Stimulated activated naive CD4-positive, alpha-beta T cell treated with Interleukin-2 at 50 U/mL for 16 hours (primary cell): ENCODE measurements around the gene GNAZ.

Source experiments
- DNase-seq: peaks from one replicate; lab custom pipeline; 2025; lab: John Stamatoyannopoulos, UW

Gene GNAZ

DNA sequence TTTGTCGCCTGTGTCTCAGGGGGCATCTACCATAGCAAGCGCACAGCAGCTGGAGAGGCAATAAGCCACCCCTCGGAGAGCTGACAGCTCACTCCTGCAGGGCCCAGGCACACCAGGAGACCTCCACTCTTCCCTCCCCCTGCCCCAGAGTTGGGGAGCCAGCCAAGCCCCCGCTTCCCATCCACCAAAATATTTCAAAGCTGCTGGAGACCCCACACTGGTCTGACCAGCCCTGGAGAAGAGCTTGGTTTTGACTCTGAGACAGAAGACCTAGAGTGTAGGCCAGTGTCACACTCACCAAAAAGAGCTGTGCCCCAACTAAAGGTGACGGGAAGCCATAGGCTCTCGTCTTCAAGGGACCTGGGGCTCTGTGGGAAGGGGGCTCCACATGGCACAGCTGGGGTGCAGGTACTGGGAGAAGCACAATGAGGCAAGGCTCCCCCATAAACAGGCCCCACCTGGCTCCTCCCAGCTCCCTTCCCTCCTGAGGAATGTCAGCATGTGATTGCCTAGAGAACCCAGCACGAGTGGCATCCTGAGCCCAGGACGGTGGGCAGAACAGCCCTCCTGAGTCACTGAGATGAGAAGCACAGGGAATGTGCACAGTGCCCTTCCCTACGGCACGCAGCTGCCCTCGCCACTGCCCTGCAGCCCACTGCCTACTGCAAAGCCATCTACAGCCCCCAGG lies 5.8 kb upstream of the GNAZ start:
- no peak for DNase-seq

DNA sequence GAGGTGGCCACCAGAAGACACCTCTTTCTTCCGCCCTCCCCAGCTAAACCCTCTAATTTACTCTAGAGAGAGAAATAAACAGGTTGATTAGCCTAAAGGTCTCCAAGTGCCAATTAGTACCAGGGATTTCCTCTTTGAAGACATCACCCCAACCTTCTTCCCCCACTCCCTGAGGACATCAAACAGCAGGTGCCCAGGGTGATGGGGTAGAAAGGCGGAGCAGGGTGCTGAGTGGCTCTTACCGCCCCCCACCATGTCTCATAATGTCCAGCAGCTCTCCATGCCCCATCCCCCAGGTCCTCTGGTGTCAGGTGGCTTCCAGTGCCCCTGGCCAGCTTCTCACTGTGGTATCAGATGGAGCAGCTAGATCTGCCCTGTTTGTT lies 5.3 kb upstream of the GNAZ start:
- no peak for DNase-seq

DNA sequence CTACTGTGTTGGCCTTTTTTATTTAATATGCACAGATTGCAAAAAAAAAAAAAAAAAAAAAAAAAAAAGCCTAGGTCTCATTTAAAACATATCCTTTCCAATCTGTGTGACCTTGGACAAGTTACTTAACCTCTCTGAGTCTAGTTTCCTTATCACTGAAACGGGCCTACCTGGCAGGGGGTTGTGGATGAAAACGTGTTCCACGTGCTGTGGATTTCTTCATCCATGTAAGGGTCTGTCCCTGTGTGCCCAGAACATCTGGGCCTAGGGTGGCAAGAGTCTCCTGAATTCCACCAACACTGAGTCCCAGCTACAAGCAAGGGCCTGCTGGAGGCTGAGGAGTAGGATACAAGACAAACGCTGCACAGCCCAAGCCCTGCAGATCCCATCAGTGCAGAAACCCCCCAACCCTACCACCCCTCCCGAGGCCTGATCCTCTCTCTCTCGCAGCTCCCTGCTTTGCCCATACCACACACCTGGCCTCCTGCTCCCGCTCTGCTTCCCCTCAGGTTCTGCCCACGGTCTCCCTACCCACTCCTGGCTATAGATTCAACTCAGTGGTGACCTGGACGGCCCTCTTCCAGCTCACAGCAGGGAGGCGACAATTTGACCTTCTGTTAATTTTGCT lies 4.7 kb upstream of the GNAZ start:
- no peak for DNase-seq

DNA sequence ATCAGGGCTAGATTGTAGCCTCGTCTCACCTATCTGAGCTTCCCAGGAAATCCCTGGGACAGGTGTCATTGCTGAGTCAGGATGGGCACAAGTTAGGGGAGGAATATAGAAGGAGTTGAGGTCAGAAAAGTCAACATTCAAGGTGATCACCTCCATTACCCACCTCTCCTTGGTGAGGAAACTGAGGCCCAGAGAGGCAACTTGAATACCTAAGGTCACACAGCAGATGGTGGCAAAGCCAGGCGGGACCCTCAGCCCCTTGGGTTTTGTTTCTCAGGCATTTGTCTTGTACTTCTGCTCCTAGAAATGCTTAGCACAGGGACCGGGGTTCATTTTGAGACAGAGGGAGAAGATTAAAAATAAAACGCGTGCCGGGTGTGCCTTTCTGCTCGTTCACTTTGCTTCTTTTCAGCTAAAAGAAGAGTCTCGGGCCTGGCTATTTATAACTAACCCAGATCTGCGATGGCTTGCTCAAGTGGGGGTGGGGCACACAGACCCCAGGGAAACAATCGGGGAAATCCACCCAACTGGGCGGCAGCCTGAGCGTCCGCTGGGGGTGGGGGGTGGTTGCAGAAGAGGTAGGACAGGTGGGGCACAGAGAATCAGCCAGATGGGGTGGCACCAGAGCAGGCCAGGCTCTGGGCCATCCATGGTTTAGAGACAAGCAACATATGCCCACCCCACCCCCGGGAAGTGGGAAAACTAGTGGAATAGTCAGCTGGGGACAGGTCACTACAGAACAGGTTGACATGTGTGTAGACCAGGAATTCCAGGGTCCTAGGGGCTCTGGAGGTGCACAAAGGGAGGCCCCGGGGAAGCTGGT lies 3.9 kb upstream of the GNAZ start:
- no peak for DNase-seq

DNA sequence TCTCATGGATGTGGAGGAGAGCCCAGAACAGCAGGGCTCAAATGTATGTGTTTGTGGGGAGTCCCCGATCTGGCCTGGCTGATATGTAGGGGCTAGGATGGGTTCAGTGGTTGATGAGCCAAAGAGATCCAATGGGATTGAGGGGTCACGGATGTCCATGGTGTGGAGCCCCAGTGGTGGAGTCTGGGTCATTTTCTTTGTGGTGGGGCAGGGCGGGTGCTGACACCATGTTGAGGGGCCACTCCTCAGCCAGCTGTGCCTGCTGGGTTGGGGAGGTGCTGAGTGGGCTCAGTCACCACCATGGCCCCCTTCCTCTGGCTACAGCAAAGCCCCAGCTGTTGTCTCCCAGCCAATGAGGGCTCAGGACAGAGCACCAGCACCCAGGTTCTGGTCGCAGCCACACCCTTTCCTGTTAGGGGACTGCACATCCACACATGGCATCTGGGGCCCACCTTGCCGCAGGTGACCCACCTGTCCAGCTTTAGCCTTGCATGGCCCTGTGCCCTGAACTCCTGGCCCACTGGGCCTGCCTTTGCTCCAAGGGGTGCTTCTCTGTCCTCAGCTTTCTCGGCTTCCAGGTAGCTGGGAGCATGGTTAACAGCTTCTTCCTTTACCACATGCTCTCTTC lies 3.2 kb upstream of the GNAZ start:
- DNase-seq, result no peak

DNA sequence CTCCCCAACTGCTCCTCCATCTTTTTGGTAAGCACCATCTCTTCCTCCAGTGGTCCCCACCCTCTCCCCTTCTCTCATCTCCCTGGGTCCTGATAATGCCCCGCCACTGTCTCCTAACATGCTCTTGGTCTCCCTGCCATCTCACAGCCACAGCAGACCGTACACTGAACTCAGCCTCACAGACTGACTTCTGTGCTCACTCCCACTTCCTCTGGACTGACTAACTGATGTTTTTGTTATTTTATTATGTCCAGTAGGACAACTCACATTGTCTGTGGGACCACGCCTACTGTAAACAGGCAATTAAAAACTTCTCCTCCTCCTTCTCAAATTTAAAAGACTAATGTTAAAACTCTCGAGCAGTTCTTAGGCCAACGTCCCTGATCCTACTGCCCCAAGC lies 2.6 kb upstream of the GNAZ start:
- DNase-seq, result no peak

DNA sequence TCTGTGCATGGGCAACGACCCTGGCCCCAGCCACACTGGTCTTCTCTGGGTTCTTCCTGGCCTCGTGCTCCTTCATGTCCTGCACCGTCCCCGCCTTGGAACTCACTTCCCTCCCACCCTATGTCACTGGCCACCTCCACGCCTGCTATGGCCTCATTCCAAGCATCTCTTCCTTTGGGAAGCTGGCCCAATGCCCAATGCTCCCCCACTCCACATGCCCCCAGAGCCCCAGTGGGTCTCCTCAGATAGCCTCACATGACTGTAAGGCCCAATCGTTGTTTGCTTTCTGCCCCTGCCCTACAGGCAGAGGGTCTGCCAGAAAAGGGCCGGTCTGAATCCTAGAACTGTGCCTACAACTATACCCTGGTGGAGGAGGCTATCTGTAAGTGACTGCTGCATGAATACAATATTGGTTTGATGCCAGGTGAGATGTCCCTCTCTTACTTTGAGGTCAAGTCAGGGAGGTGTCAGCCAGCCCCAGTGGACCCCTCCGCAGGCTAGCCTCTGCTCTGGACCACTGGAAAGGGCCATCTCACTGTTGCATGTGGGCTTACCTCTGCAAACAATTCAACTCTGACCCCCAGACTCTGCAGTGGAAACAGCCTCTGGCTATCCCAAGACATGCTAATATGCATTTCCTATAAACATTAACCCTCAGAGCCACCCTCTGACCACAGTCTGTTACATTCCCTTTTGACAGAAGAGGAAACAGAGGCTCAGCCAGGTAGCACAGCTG lies 2.1 kb upstream of the GNAZ start:
- DNase-seq, result no peak

DNA sequence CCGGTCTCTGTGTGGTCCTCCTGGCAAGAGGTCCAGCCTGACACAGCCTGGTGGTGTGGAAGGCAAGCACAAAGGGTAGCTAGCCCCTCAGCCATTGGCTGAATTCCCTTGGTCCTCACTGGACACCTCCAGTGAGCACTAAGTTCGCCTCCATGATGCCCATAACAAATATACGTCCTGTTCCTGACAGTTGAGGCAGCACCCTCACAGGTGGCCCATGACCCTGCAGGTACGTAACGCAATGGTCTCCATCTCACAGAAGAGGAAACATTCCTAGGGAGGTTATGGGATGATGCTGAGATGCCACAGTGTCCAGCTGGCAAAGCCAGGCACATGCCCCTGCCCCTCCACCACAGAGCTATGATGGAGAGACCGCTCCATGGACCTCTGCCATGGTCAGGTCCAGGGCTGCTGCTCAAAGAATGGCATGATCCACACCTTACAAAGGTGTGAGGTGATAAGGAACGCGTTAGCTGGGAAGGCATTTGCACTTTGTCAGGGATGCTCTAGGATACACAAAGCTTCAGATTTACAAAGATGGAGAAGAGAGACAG lies 1.4 kb upstream of the GNAZ start:
- DNase-seq, result no peak

DNA sequence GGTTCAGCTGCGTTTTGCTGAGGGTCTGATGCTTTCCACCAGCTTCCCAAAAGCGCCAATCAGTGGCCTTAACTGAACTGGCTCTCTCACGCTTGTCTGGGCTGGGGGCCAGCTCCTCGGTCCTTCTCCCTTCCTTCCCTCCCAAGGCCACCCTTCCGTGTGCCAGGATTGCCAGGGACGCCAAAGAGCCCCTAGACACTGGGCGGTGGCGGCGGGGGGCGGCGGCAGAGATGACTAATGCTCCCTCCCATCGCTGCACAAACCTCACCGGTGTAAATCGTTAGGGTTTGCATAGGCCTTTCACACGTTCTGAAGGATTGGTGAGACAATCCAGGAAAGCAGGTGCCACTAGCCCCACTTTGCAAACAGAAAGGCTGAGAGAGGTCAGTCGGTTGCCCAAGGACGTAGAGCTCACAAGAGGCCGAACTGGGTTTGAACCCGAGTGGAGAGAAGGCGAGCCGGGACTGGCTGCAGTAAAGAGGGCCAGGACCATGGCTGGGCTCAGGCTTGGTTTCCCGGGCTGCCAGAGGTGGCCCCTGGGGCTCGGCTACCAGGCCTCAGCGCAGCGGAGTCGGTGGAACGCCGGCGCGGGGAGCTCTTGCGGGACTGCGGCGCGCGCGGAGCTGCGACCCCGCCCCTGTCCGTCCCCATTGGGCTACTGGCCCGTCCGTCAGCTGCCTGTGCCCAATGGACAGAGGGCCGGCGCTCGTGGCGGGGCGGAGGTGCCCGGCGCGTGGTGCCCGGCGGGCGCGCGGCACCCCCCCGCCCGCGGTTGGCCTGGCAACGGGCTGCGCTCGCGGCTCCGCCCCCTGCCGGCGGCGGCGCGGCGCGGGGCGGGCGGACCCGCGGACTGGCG lies 589 bp upstream of the GNAZ start:
- peak; percentile 88 for DNase-seq

DNA sequence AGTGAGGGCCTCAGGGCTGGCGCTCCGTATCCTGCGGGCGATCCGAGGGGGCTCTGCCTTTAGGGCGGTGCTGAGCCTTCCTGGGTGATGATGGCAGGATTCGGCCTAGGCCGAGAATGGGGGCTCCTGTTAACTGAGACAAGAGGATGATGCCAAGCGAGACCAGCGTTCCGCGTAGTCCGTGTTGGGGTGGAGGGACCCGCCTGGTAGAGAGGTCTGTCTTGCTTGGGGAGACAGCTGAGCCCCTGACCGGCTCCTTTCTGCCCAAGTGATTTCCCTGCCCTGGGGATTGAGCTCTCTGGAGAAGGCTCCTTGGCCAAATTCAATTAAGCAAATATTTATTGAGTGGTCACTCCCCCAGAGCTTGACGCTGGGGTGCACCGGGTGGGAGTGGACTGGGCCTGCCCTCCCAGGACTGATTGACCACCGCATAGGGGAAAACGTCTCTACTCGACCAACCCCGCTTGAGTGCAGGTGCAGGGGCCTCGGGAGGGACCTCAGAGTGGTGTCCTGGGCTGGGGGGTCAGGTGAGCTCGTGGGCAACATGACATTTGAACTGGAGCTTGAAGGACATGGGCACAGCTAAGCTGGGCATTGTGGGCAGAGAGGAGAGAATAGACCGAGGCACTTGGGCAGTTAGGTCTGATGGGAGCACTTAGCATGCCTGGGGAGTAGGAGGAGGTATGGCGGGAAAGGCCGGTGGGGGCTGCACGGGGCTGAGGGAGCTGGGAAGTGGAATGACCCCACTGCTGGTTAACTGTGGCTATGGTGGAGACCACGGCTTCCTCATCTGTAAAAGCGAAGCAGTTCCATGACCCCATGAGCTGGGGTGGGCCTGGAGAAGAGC lies 1.1 kb downstream of the GNAZ start:
- DNase-seq, result no peak

DNA sequence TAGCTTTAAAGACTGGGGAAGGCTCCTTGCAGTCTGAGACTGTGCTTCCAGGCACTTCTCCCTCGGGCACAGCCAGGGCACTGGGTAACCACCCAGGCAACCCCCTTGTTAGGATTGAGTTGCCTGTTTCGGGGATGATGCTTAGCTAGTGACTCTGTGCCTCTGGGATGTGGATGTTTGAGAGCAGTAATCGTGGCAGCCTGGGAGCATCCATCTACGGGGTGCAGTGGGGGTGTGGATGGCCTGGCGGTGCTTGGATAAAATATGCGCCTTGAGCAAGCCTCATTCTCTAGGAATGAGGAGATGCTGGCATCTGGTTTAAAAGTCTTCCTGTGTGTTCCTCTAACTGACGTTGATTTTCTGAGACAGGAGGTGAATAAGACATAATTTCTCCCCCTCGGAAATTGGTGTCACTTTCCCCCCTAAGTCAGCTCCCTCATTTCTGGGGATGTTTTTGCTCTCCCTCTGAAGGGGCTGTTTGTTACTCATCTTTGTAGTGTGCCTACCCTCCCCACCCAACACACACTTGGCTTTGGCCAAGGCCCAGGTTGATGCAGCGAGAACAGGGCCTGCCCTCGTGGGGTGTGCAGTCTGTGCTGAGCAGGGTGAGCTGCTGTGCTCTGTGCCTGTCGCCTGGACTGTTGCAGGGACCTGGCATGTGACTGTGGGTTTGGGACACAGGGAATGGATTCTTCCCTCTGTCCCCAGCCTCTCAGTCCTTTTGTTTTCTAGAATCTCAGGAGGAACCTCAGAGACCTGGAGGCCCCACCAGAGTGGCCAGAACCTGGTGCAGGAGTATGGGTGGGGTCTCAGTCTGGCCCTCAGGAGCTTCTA lies 2.0 kb downstream of the GNAZ start:
- DNase-seq, result no peak

DNA sequence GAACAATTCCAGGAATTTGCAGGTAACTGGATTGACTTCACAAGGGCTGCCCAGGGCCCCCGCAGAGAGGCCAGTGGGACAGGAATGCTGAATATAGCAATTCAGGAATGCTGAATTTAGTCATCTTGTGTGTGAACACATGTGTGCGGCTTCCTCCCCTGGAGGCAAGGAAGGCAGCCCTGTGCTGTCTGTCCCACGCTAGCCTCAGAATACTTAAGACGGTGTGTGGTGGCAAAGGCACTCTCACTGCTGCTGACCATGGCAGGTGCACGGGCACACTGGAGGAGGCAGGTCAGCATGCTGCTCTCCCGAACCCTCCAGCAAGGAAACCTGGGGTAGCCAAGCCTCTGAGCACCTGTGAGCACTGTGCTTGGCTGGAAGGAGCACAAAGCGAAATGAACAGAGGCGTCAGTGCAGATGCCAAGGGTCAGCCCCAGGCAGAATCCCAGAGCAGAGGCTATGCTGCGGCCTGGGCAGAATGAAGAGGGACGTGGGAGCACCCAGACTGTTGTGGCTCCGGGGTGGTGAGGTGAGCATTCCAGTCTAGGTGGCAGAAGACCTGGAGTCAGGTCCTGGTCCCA lies 2.7 kb downstream of the GNAZ start:
- no peak for DNase-seq

DNA sequence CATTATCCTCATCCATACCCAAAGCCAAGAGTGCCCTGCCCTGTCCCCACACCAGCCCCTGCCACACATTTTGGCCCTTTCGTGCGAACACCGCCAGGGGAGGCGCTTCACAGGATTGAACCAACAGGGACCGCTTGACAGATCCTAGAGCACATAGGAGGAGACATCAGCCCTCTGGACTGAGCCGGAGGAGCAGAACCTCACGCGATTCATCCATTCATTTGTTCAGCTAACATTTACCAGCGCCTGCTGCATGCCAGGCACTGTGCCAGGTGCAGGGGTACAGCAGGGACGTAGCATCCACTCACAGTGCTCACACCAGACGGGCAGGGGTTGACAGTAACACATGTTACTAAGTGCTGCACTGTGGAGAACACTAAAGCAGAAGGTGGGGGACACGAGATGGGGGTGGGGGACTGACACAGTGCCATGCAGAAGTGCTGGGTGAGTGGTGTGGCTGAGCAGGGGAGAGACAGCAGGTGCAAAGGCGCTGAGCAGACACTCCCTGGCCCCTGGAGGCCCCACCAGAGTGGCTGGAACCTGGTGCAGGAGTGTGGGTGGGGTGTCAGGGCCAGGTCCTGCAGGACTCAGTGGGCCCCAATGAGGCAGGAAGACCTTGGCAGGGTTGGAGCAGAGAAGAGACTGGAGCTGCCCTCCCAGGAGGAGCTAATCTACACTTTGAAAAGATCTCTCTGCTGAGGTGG lies 3.4 kb downstream of the GNAZ start:
- DNase-seq, result no peak

DNA sequence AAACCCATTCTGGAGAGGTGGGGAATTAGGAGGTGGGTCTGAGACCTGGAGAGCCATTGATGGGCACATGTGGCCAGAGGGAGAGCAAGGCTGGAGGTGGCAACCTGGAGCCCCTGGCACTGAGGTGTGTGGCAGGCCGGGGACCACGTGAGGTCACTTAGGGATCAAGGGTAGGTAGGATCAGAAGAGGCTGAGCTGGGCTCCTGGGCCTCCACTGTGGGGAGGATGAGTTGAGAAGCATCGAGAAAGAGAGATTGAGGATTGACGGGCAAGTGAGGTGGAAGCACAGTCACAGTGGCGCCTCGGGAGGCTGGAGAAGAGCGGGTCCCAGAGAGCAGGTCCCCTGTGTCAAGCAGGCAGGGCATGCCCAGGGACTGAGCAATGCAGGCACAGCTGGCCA lies 4.1 kb downstream of the GNAZ start:
- DNase-seq, result no peak

DNA sequence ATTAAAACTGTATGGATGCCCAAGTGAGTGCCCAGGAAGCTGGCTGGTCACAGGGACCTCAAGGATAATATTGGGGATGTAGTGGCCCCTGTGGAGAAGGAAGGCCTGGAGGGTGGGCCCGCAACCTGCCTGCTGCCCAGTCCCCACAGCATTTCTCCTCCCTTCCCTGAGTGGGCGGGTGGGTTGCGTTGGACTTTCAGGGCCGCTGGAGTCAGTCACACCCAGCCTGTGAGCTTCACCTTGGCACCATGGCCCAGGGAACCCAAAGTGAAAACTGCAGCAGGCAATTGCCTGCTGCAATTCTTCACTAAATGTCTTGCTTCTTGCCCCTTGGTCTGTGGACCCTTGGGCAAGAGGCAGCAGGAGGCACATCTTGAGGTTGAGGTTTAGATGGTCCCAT lies 4.7 kb downstream of the GNAZ start:
- no peak for DNase-seq

DNA sequence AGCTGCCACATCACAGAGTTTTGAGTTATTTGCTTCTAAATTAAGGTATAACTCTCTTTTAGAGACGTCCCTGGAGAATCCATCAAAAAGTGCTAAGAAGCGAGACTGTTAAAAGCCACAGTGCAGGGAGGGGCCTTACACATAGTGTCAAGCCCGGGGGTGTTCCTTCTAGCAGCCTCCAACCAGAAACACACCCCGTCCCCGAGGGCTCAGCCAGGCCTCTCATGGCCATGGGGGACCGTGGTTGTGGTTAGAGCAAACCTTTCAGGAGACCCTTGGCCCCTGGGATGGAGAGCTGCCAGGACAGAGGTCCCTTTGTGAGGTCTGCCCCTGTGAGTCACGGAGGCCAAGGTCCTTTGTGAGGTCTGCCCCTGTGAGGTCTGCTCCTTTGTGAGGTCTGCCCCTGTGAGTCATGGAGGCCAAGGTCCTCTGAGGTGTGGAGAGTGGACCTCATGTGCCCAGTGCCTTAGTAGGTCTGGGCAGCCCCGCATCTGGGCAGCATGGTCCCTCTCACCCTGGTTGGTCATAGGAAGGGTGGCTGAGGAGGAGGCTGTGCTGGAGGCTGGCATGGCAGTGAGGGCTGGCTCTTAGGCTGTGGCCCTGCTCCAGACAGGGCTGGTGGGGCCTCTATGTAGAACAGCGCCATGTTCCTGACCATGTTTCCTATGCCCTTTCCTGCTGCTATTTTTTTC lies 5.4 kb downstream of the GNAZ start:
- no peak for DNase-seq

DNA sequence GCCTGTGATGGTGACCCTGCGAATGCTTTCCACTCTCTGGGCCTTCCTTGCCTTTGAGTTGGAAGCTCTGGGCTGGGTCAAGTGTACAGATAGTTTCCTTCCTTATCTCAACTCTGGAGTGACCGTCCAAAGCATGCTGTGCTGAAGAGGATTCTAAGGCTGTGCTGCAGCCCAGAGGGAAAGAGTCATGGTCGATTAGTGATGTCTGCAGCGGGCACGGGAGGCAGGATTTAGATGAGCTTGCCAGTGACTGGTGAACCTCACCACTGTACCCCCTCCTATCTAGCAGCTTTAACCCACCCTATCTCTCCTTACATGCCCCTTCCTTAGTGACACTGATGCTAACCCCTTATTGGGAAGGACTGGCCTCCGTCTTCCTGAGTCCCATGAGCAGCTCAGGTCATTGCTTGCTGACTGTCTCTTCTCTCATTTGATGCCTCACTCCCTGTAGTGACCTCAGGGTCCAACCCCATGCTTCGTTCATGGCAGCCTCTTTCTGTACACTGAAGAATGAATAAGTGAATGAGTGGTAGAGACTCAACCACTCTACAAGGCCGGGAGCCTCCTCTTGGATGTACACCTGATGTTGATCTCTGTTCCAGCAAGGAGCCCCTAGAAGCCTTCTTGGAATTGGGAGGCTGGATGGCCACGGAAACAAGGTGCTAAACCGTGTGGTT lies 6.7 kb downstream of the GNAZ start:
- DNase-seq, result no peak
